Activated CD8-positive, alpha-beta T cell treated with anti-CD3 and anti-CD28 coated beads for 36 hours (primary cell): ENCODE results near the gene PKNOX2. TPM values are rescaled to one million over a fixed set of nuclear protein-coding genes. Genes with fewer than 3 reads are reported as not detected.

ENCODE experiments used
- ATAC-seq: fragments of 200-7000 bp; cut with Tn5 transposase; one replicate; pipeline ENCODE4 v1.10.0; 2021; ENCODE audit warnings: mild to moderate bottlenecking, moderate library complexity
- CTCF ChIA-PET: fragments of 350-600 bp; sonication (Branson Sonifier 250); formaldehyde crosslinking; loops from one replicate; lab custom pipeline; 2021; ENCODE audit warnings: antibody characterized with exemption; lab: Charles Lee
- POLR2A ChIA-PET: fragments of 350-600 bp; sonication (Branson Sonifier 250); formaldehyde crosslinking; loops from one replicate; lab custom pipeline; 2021; ENCODE audit warnings: antibody characterized with exemption; lab: Charles Lee
- DNase-seq: peaks from one replicate; pipeline ENCODE4 v3.0.0-alpha.2; 2020
- H3K27ac Mint-ChIP-seq: one replicate; pipeline ENCODE4 v1.8.0; 2021; ENCODE audit warnings: mild to moderate bottlenecking, mixed read lengths
- H3K27me3 Mint-ChIP-seq: one replicate; pipeline ENCODE4 v1.8.0; 2021; ENCODE audit warnings: mixed read lengths
- H3K36me3 Mint-ChIP-seq: one replicate; pipeline ENCODE4 v1.8.0; 2021; ENCODE audit warnings: low read depth, mixed read lengths
- H3K4me1 Mint-ChIP-seq: one replicate; pipeline ENCODE4 v1.8.0; 2021; ENCODE audit warnings: low read depth, mixed read lengths
- H3K4me3 Mint-ChIP-seq: one replicate; pipeline ENCODE4 v1.8.0; 2021; ENCODE audit warnings: mild to moderate bottlenecking, moderate library complexity, mixed read lengths
- H3K9me3 Mint-ChIP-seq: one replicate; pipeline ENCODE4 v1.8.0; 2021; ENCODE audit warnings: mixed read lengths
- CTCF ChIP-seq: fragments of 200-600 bp; IDR thresholded peaks from one replicate; pipeline ENCODE4 v1.8.0; 2022; ENCODE audit warnings: antibody characterized with exemption, mild to moderate bottlenecking
- intact Hi-C: fragments of 100-400 bp; cut with micrococcal nuclease; formaldehyde crosslinking; loops from one replicate; pipeline ENCODE4 v1.10.0; 2022
- total RNA-seq, 2 experiments: library from RNA; stranded (reverse); gene quantifications; one replicate each; pipeline ENCODE4 v1.2.3, GENCODE V29; 2021

The PKNOX2 gene
- total RNA-seq, 2 experiments from 2014 or later = not detected

- CTCF ChIA-PET = interaction anchor here (1.2 to 1.9 kb wide), 2 partner anchors 16 to 43 kb away, joined by 3 to 5 read pairs; no protein-coding TSS in a partner anchor
- TF ChIP-seq CTCF = no peak
- POLR2A ChIA-PET = no interaction called here
These were observed 224.1 kb downstream of the PKNOX2 start for GRCh38 chr11:125388611-125389010.

GRCh38 chr11:125389339-125390166 is 225.0 kb downstream of the PKNOX2 start:
- ATAC-seq = no peak
- ChIA-PET CTCF (no interaction called here), POLR2A (no interaction called here)
- Mint-ChIP-seq H3K36me3 (no peaks in the 10 kb centered on the region), H3K27ac (no peak overlapping the region), H3K4me1 (no peaks in the 10 kb centered on the region), H3K4me3 (no peak overlapping the region), H3K9me3 (no peaks in the 10 kb centered on the region), H3K27me3 (peaks cover 7% of the 10 kb centered on the region)
- no peak for TF ChIP-seq CTCF
- intact Hi-C loops = no loop called here
- DNase-seq = no peak

More at GRCh38 chr11:125388611-125389010, 224.1 kb downstream of the PKNOX2 start:
- DNase-seq = no peak
- peaks cover 7% of the 10 kb centered on the region for H3K27me3 Mint-ChIP-seq
- intact Hi-C loops = no loop called here
- H3K9me3 Mint-ChIP-seq = no peaks in the 10 kb centered on the region
- no peaks in the 10 kb centered on the region for H3K36me3 Mint-ChIP-seq
- no peak overlapping the region for H3K27ac Mint-ChIP-seq
- H3K4me3 Mint-ChIP-seq = no peak overlapping the region
- no peak for ATAC-seq
- H3K4me1 Mint-ChIP-seq = no peaks in the 10 kb centered on the region

- Mint-ChIP-seq H3K9me3 (no peaks in the 10 kb centered on the region), H3K27me3 (peaks cover 9% of the 10 kb centered on the region), H3K36me3 (no peaks in the 10 kb centered on the region), H3K27ac (no peak overlapping the region), H3K4me1 (no peaks in the 10 kb centered on the region), H3K4me3 (no peak overlapping the region)
- ChIA-PET CTCF (interaction anchor here (1.5 kb wide), 1 partner anchor 14 kb away, joined by 4 read pairs; no protein-coding TSS in a partner anchor), POLR2A (interaction anchor here (0.6 kb wide), 1 partner anchor 14 kb away, joined by 3 read pairs; no protein-coding TSS in a partner anchor)
- TF ChIP-seq CTCF = no peak
- DNase-seq = no peak
- ATAC-seq = no peak
- intact Hi-C loops = no loop called here
These were observed 226.4 kb downstream of the PKNOX2 start for GRCh38 chr11:125390946-125391345.

GRCh38 chr11:125393331-125393730 is 228.8 kb downstream of the PKNOX2 start:
- Mint-ChIP-seq H3K4me3 (no peak overlapping the region), H3K4me1 (no peaks in the 10 kb centered on the region), H3K36me3 (no peaks in the 10 kb centered on the region), H3K9me3 (no peaks in the 10 kb centered on the region), H3K27me3 (peaks cover 15% of the 10 kb centered on the region), H3K27ac (no peak overlapping the region)
- POLR2A ChIA-PET = no interaction called here
- intact Hi-C loops = no loop called here
- ATAC-seq (no peak), DNase-seq (no peak)
- TF ChIP-seq CTCF = no peak
- CTCF ChIA-PET = no interaction called here

- H3K27ac Mint-ChIP-seq = no peak overlapping the region
- no peak for DNase-seq
- peaks cover 14% of the 10 kb centered on the region for H3K27me3 Mint-ChIP-seq
- ChIA-PET POLR2A (no interaction called here), CTCF (interaction anchor here (0.6 kb wide), 1 partner anchor 30 kb away, joined by 3 read pairs; no protein-coding TSS in a partner anchor)
- H3K4me3 Mint-ChIP-seq = no peak overlapping the region
- H3K36me3 Mint-ChIP-seq = no peaks in the 10 kb centered on the region
- H3K9me3 Mint-ChIP-seq = no peaks in the 10 kb centered on the region
- H3K4me1 Mint-ChIP-seq = no peaks in the 10 kb centered on the region
- intact Hi-C loops = no loop called here
- no peak for TF ChIP-seq CTCF
- ATAC-seq = no peak
These were observed 229.7 kb downstream of the PKNOX2 start for GRCh38 chr11:125394296-125394695.
